PC-3 (cell line): ENCODE measurements around the gene KCNG4. TPM values are rescaled to one million over a fixed set of nuclear protein-coding genes. Genes with fewer than 3 reads are reported as not detected.

ENCODE experiments used
- ATAC-seq: fragments of 200-7000 bp; cut with Tn5 transposase; 2 replicates; pipeline ENCODE4 v1.9.1; 2020; ENCODE audit warnings: mild to moderate bottlenecking, moderate library complexity
- BruUV-seq: library from RNA; stranded (reverse); fragments of 400-500 nt; replicated peaks from 2 replicates; lab custom pipeline; 2021; lab: Mats Ljungman, UMichigan
- CTCF ChIA-PET: fragments of 300-600 bp; sonication (Branson Sonifier 250); formaldehyde crosslinking; loops from one replicate; lab custom pipeline; 2022; ENCODE audit warnings: antibody characterized with exemption; lab: Charles Lee
- POLR2A ChIA-PET: fragments of 300-600 bp; sonication (Branson Sonifier 250); formaldehyde crosslinking; loops from one replicate; lab custom pipeline; 2022; ENCODE audit warnings: antibody characterized with exemption; ENCODE audit not compliant: unreplicated experiment; lab: Charles Lee
- DNase-seq: peaks from one replicate; pipeline ENCODE4 v3.0.0-alpha.2; 2015
- H2AFZ ChIP-seq: fragments of 300-600 bp; sonication (generic); 2 replicates; pipeline ENCODE4 v1.6.0; 2016; ENCODE audit warnings: antibody characterized with exemption, low read length
- H3F3A ChIP-seq: fragments of 300-600 bp; sonication (generic); one replicate; pipeline ENCODE4 v1.6.0; 2017; ENCODE audit warnings: antibody characterized with exemption, low read length, control low read depth, mild to moderate bottlenecking; ENCODE audit not compliant: unreplicated experiment
- H3K27ac ChIP-seq: fragments of 300-600 bp; sonication (generic); 2 replicates; pipeline ENCODE4 v1.5.1; 2016; ENCODE audit warnings: mild to moderate bottlenecking, low read length
- H3K27me3 ChIP-seq: fragments of 300-600 bp; sonication (generic); 2 replicates; pipeline ENCODE4 v1.6.1; 2016; ENCODE audit warnings: low read length, mixed read lengths
- H3K36me3 ChIP-seq: fragments of 300-600 bp; sonication (generic); 2 replicates; pipeline ENCODE4 v1.6.1; 2016; ENCODE audit warnings: low read depth, mixed run types, low read length, mixed read lengths
- H3K4me1 ChIP-seq: fragments of 300-600 bp; sonication (generic); 2 replicates; pipeline ENCODE4 v1.5.1; 2016; ENCODE audit warnings: low read length; ENCODE audit not compliant: insufficient read depth
- H3K4me2 ChIP-seq: fragments of 300-600 bp; sonication (generic); 2 replicates; pipeline ENCODE4 v1.6.0; 2016; ENCODE audit warnings: low read length
- H3K4me3 ChIP-seq: fragments of 300-600 bp; sonication (generic); 2 replicates; pipeline ENCODE4 v1.5.1; 2016; ENCODE audit warnings: mild to moderate bottlenecking, low read length, mixed read lengths
- H3K79me2 ChIP-seq: fragments of 300-600 bp; sonication (generic); 2 replicates; pipeline ENCODE4 v1.6.1; 2017; ENCODE audit warnings: low read length, mixed read lengths
- H3K9ac ChIP-seq: fragments of 300-600 bp; sonication (generic); 2 replicates; pipeline ENCODE4 v1.6.0; 2016; ENCODE audit warnings: mild to moderate bottlenecking, low read length
- H3K9me2 ChIP-seq: fragments of 300-600 bp; sonication (generic); replicated peaks from 2 replicates; pipeline ENCODE4 v1.6.1; 2016; ENCODE audit warnings: mixed run types, low read length, mixed read lengths
- H3K9me3 ChIP-seq: fragments of 300-600 bp; sonication (generic); 2 replicates; pipeline ENCODE4 v1.6.1; 2016; ENCODE audit warnings: low read length, mixed read lengths
- H4K20me1 ChIP-seq: fragments of 300-600 bp; sonication (generic); 2 replicates; pipeline ENCODE4 v1.6.1; 2016; ENCODE audit warnings: low read length, mixed read lengths
- CTCF ChIP-seq: fragments of 300-600 bp; sonication (generic); conservative IDR thresholded peaks from 2 replicates; pipeline ENCODE4 v1.5.1; 2017; ENCODE audit warnings: antibody characterized with exemption, low read depth, mild to moderate bottlenecking, low read length
- EZH2 ChIP-seq: fragments of 300-600 bp; sonication (generic); IDR thresholded peaks from one replicate; pipeline ENCODE4 v1.6.1; 2017; ENCODE audit warnings: antibody characterized with exemption, mild to moderate bottlenecking, low read length; ENCODE audit not compliant: unreplicated experiment
- EZH2phosphoT487 ChIP-seq: fragments of 300-600 bp; sonication (generic); IDR thresholded peaks from 2 replicates; pipeline ENCODE4 v1.6.1; 2018; ENCODE audit warnings: mild to moderate bottlenecking, antibody characterized with exemption, low read length, borderline replicate concordance
- intact Hi-C: fragments of 100-400 bp; cut with micrococcal nuclease; formaldehyde crosslinking; loops from 2 replicates; pipeline ENCODE4 v1.9.0; 2023
- total RNA-seq: library from RNA; depleted of rRNA; stranded (reverse); fragments of >200 nt; gene quantifications from 2 replicates; pipeline ENCODE4 v1.2.3, GENCODE V29; 2014

The KCNG4 gene
- total RNA-seq, 1 experiment from 2014 or later = 0.04 TPM

GRCh38 chr16:84195201-84196093 is 44.4 kb downstream of the KCNG4 start:
- no peak for DNase-seq
- POLR2A ChIA-PET = no interaction called here
- no peak for ATAC-seq
- Histone ChIP-seq H3K4me1 (no peaks in the 10 kb centered on the region), H3K4me2 (no peak overlapping the region), H3K36me3 (no peaks in the 10 kb centered on the region), H3F3A (no peaks in the 10 kb centered on the region), H4K20me1 (no peaks in the 10 kb centered on the region), H2AFZ (no peak overlapping the region), H3K9me2 (no peaks in the 10 kb centered on the region), H3K9ac (no peak overlapping the region), H3K4me3 (no peak overlapping the region), H3K27me3 (no peaks in the 10 kb centered on the region), H3K27ac (no peak overlapping the region), H3K79me2 (no peaks in the 10 kb centered on the region), H3K9me3 (no peaks in the 10 kb centered on the region)
- CTCF ChIA-PET = no interaction called here
- no TSS peak for BruUV-seq
- TF ChIP-seq EZH2phosphoT487 (no peak), CTCF (no peak), EZH2 (no peak)
- intact Hi-C loops = no loop called here

- DNase-seq = no peak
- no peak overlapping the region for H3K4me2 ChIP-seq
- H3K9me3 ChIP-seq = no peaks in the 10 kb centered on the region
- intact Hi-C loops = no loop called here
- CTCF ChIA-PET = no interaction called here
- H3K9ac ChIP-seq = no peak overlapping the region
- POLR2A ChIA-PET = no interaction called here
- no peak for ATAC-seq
- no peaks in the 10 kb centered on the region for H4K20me1 ChIP-seq
- TF ChIP-seq CTCF (no peak), EZH2phosphoT487 (no peak), EZH2 (no peak)
- H3K27ac ChIP-seq = no peak overlapping the region
- no peak overlapping the region for H2AFZ ChIP-seq
- H3K27me3 ChIP-seq = no peaks in the 10 kb centered on the region
- H3K9me2 ChIP-seq = no peaks in the 10 kb centered on the region
- no peaks in the 10 kb centered on the region for H3K36me3 ChIP-seq
- H3K4me3 ChIP-seq = no peak overlapping the region
- no peaks in the 10 kb centered on the region for H3K4me1 ChIP-seq
- no TSS peak for BruUV-seq
- H3K79me2 ChIP-seq = no peaks in the 10 kb centered on the region
- no peaks in the 10 kb centered on the region for H3F3A ChIP-seq
Observed at GRCh38 chr16:84194470-84195200, 45.2 kb downstream of the KCNG4 start.
